Measurements from ENCODE around the gene GFRAL.

GFRAL gene

DNA sequence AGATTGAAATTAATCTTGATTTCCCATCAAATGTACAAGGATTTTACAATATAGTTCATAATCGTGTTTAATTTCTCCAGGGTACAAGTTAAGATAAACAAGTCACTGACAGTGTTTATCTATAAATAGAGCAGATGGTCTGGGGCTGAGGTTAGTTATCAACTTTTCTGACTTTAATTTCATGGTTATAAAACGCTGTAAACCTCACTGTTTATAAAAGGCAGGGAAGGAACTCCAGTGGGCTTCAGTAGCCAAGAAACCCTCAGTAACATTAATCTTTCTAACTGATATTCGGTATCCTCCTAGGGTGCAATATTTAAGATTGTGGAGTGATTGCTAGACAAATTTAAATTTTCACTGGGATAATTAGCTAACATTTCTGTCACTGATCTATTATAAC is 68.6 kb downstream of the GFRAL start:
- Histone ChIP-seq H3K79me1 (ENCODE audit: low read depth, low read length) (no peaks in the 10 kb centered on the region), H3K27me3 (ENCODE audit: control insufficient read depth in 3 of 3, insufficient read depth in 3 of 3, low read depth in 1 of 3, low read length in 3 of 3) (no peaks in the 10 kb centered on the region), H3K4me2 (ENCODE audit: insufficient read depth, low read length, poor library complexity, severe bottlenecking) (no peak overlapping the region), H2AK5ac (ENCODE audit: low read depth, low read length) (no peak overlapping the region), H3K9me3 (replicated peaks in 1 of 2; ENCODE audit: control insufficient read depth in 2 of 2, insufficient read depth in 1 of 2, low read depth in 1 of 2, low read length in 2 of 2) (no peaks in the 10 kb centered on the region), H4K91ac (ENCODE audit: low read depth, low read length, poor library complexity) (no peak overlapping the region), H2BK15ac (ENCODE audit: low read length) (no peak overlapping the region), H2BK120ac (ENCODE audit: low read depth, low read length) (no peak overlapping the region), H2BK12ac (ENCODE audit: low read length) (no peak overlapping the region), H3K23ac (ENCODE audit: low read depth, low read length, poor library complexity) (no peak overlapping the region), H3K9ac (ENCODE audit: low read depth, low read length, poor library complexity) (no peak overlapping the region), H3K36me3 (replicated peaks in 1 of 2; ENCODE audit: control insufficient read depth in 2 of 2, insufficient read depth in 2 of 2, low read length in 2 of 2) (no peaks in the 10 kb centered on the region), H3K4me3 (ENCODE audit: low read length in 2 of 2) (no peak overlapping the region), H2BK5ac (ENCODE audit: low read length) (no peak overlapping the region), H3K4me1 (ENCODE audit: control insufficient read depth in 2 of 2, insufficient read depth in 1 of 2, low read depth in 1 of 2, low read length in 2 of 2) (no peaks in the 10 kb centered on the region), H3K14ac (ENCODE audit: low read length) (no peak overlapping the region), H3K27ac (replicated peaks; ENCODE audit: low read length) (no peak overlapping the region), H2AFZ (ENCODE audit: low read length) (no peak overlapping the region), H3K18ac (ENCODE audit: low read length) (no peak overlapping the region), H3K4ac (ENCODE audit: low read length) (no peak overlapping the region), H4K8ac (ENCODE audit: low read depth, low read length) (no peak overlapping the region)
- whole genome bisulfite sequencing, 2 donors (ENCODE audit: extremely low coverage in 2 of 2, insufficient read length in 2 of 2, insufficient replicate concordance in 1 of 2) = no CpG with 5 or more reads among the region's 3 CpGs
- no peak for DNase-seq (ENCODE audit: low spot score)

DNA sequence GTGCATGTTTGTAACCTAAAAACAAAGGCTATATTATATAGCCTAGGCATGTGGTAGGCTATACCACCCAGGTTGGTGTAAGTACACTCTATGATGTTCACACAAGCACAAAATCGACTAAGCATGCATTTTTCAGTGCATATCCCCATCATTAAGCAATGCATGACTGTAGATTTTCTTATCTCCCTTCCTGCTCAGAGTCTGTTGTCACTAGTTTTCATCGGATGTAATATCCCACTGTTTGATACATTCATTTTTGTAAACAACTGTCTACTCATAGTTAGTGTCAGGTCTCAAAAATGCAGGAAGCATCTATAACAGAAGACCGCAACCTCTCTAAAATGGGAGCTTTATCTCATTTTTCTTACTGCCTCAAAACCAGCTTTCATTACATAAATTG is 70.7 kb downstream of the GFRAL start:
- Histone ChIP-seq H3K4me3 (ENCODE audit: low read length in 2 of 2) (no peak overlapping the region), H3K4me2 (ENCODE audit: insufficient read depth, low read length, poor library complexity, severe bottlenecking) (no peak overlapping the region), H3K23ac (ENCODE audit: low read depth, low read length, poor library complexity) (no peak overlapping the region), H4K8ac (ENCODE audit: low read depth, low read length) (no peak overlapping the region), H2BK15ac (ENCODE audit: low read length) (no peak overlapping the region), H3K4ac (ENCODE audit: low read length) (no peak overlapping the region), H3K9me3 (replicated peaks in 1 of 2; ENCODE audit: control insufficient read depth in 2 of 2, insufficient read depth in 1 of 2, low read depth in 1 of 2, low read length in 2 of 2) (no peaks in the 10 kb centered on the region), H2BK120ac (ENCODE audit: low read depth, low read length) (no peak overlapping the region), H3K4me1 (ENCODE audit: control insufficient read depth in 2 of 2, insufficient read depth in 1 of 2, low read depth in 1 of 2, low read length in 2 of 2) (no peaks in the 10 kb centered on the region), H3K79me1 (ENCODE audit: low read depth, low read length) (no peaks in the 10 kb centered on the region), H3K14ac (ENCODE audit: low read length) (no peak overlapping the region), H3K36me3 (replicated peaks in 1 of 2; ENCODE audit: control insufficient read depth in 2 of 2, insufficient read depth in 2 of 2, low read length in 2 of 2) (no peaks in the 10 kb centered on the region), H2AK5ac (ENCODE audit: low read depth, low read length) (no peak overlapping the region), H3K9ac (ENCODE audit: low read depth, low read length, poor library complexity) (no peak overlapping the region), H3K18ac (ENCODE audit: low read length) (no peak overlapping the region), H3K27me3 (ENCODE audit: control insufficient read depth in 3 of 3, insufficient read depth in 3 of 3, low read depth in 1 of 3, low read length in 3 of 3) (no peaks in the 10 kb centered on the region), H2BK12ac (ENCODE audit: low read length) (no peak overlapping the region), H4K91ac (ENCODE audit: low read depth, low read length, poor library complexity) (no peak overlapping the region), H3K27ac (replicated peaks; ENCODE audit: low read length) (no peak overlapping the region), H2AFZ (ENCODE audit: low read length) (no peak overlapping the region), H2BK5ac (ENCODE audit: low read length) (no peak overlapping the region)
- DNase-seq (ENCODE audit: low spot score) = no peak
- WGBS, 2 donors (ENCODE audit: extremely low coverage in 2 of 2, insufficient read length in 2 of 2, insufficient replicate concordance in 1 of 2) = no CpG with 5 or more reads among the region's 3 CpGs

DNA sequence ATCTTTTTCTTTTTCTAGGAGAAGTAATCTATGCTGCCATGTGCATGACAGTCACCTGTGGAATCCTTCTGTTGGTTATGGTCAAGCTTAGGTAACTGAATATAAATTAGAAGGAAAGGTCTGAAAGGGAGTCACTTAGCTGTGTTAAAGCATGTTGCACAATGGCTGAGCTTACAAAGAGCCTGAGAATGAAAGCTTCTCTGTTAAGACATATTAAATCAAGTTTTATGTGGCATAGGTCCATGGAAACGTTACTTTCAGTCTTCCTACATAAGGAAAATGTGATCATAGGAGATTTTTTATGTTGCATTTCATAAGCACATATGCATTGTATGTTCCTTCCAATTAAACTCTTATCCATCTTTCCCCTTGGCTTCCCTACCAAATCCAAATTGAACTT is 72.1 kb downstream of the GFRAL start:
- no peak overlapping the region for H2BK120ac ChIP-seq (ENCODE audit: low read depth, low read length)
- no peak overlapping the region for H3K4ac ChIP-seq (ENCODE audit: low read length)
- no peaks in the 10 kb centered on the region for H3K36me3 ChIP-seq (replicated peaks in 1 of 2; ENCODE audit: control insufficient read depth in 2 of 2, insufficient read depth in 2 of 2, low read length in 2 of 2)
- H3K4me2 ChIP-seq (ENCODE audit: insufficient read depth, low read length, poor library complexity, severe bottlenecking) = no peak overlapping the region
- H3K4me3 ChIP-seq (ENCODE audit: low read length in 2 of 2) = no peak overlapping the region
- no peaks in the 10 kb centered on the region for H3K27me3 ChIP-seq (ENCODE audit: control insufficient read depth in 3 of 3, insufficient read depth in 3 of 3, low read depth in 1 of 3, low read length in 3 of 3)
- H2AK5ac ChIP-seq (ENCODE audit: low read depth, low read length) = no peak overlapping the region
- no peak for DNase-seq (ENCODE audit: low spot score)
- H3K4me1 ChIP-seq (ENCODE audit: control insufficient read depth in 2 of 2, insufficient read depth in 1 of 2, low read depth in 1 of 2, low read length in 2 of 2) = no peaks in the 10 kb centered on the region
- no peaks in the 10 kb centered on the region for H3K79me1 ChIP-seq (ENCODE audit: low read depth, low read length)
- no peaks in the 10 kb centered on the region for H3K9me3 ChIP-seq (replicated peaks in 1 of 2; ENCODE audit: control insufficient read depth in 2 of 2, insufficient read depth in 1 of 2, low read depth in 1 of 2, low read length in 2 of 2)
- no peak overlapping the region for H2BK12ac ChIP-seq (ENCODE audit: low read length)
- no peak overlapping the region for H3K27ac ChIP-seq (replicated peaks; ENCODE audit: low read length)
- no peak overlapping the region for H3K18ac ChIP-seq (ENCODE audit: low read length)
- H3K23ac ChIP-seq (ENCODE audit: low read depth, low read length, poor library complexity) = no peak overlapping the region
- H3K9ac ChIP-seq (ENCODE audit: low read depth, low read length, poor library complexity) = no peak overlapping the region
- no peak overlapping the region for H4K8ac ChIP-seq (ENCODE audit: low read depth, low read length)
- no peak overlapping the region for H2AFZ ChIP-seq (ENCODE audit: low read length)
- H2BK5ac ChIP-seq (ENCODE audit: low read length) = no peak overlapping the region
- H3K14ac ChIP-seq (ENCODE audit: low read length) = no peak overlapping the region
- no peak overlapping the region for H4K91ac ChIP-seq (ENCODE audit: low read depth, low read length, poor library complexity)
- H2BK15ac ChIP-seq (ENCODE audit: low read length) = no peak overlapping the region
- no CpG with 5 or more reads among the region's 1 CpG for WGBS, 2 donors (ENCODE audit: extremely low coverage in 2 of 2, insufficient read length in 2 of 2, insufficient replicate concordance in 1 of 2)

DNA sequence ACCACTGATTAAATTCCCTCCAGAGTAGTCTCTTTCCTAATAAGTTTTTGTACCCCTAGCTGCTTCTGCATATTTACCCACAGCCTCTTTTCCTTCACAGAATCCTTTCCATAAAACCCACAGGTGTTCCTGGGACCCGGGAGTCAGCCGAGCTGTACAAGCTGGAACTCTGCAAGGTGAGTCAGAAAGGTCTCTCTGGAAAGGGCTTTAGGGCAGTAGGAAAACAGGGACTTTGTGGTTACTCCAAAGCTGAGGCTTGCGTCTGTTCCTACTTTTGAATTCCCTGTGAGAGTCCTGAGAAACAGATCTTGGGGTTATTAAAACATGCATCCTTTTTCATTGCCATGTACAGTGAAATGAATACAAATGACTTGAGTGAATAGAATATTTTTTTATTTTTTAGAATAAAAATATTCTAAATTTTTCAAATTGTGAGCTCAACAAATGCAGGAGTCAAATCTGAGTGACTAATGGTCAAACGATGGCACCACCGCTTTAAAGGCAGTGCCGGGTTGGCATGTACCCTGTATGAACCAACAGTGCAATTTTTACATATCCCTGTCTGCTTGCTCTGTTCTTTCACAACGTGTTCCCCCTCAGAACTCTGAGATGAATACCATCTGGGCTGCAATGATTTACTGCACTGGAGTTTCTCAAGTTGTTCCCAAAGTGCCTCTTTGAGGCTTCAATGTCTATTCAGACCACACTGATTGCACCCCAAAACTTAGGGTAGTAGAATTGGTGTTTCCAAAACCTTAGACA is 78.4 kb downstream of the GFRAL start:
- no peak overlapping the region for H2BK5ac ChIP-seq (ENCODE audit: low read length)
- H2BK120ac ChIP-seq (ENCODE audit: low read depth, low read length) = no peak overlapping the region
- H3K9ac ChIP-seq (ENCODE audit: low read depth, low read length, poor library complexity) = no peak overlapping the region
- H3K9me3 ChIP-seq (replicated peaks in 1 of 2; ENCODE audit: control insufficient read depth in 2 of 2, insufficient read depth in 1 of 2, low read depth in 1 of 2, low read length in 2 of 2) = no peaks in the 10 kb centered on the region
- no peak for DNase-seq (ENCODE audit: low spot score)
- H4K91ac ChIP-seq (ENCODE audit: low read depth, low read length, poor library complexity) = no peak overlapping the region
- H3K18ac ChIP-seq (ENCODE audit: low read length) = no peak overlapping the region
- no peak overlapping the region for H2BK15ac ChIP-seq (ENCODE audit: low read length)
- no peaks in the 10 kb centered on the region for H3K4me1 ChIP-seq (ENCODE audit: control insufficient read depth in 2 of 2, insufficient read depth in 1 of 2, low read depth in 1 of 2, low read length in 2 of 2)
- no peak overlapping the region for H3K14ac ChIP-seq (ENCODE audit: low read length)
- H3K27ac ChIP-seq (replicated peaks; ENCODE audit: low read length) = no peak overlapping the region
- H3K4me2 ChIP-seq (ENCODE audit: insufficient read depth, low read length, poor library complexity, severe bottlenecking) = no peak overlapping the region
- no peak overlapping the region for H2AFZ ChIP-seq (ENCODE audit: low read length)
- H3K4me3 ChIP-seq (ENCODE audit: low read length in 2 of 2) = no peak overlapping the region
- H3K4ac ChIP-seq (ENCODE audit: low read length) = no peak overlapping the region
- no peak overlapping the region for H2BK12ac ChIP-seq (ENCODE audit: low read length)
- no peak overlapping the region for H2AK5ac ChIP-seq (ENCODE audit: low read depth, low read length)
- no peak overlapping the region for H4K8ac ChIP-seq (ENCODE audit: low read depth, low read length)
- H3K36me3 ChIP-seq (replicated peaks in 1 of 2; ENCODE audit: control insufficient read depth in 2 of 2, insufficient read depth in 2 of 2, low read length in 2 of 2) = no peaks in the 10 kb centered on the region
- no peaks in the 10 kb centered on the region for H3K27me3 ChIP-seq (ENCODE audit: control insufficient read depth in 3 of 3, insufficient read depth in 3 of 3, low read depth in 1 of 3, low read length in 3 of 3)
- no CpG with 5 or more reads among the region's 7 CpGs for WGBS, 2 donors (ENCODE audit: extremely low coverage in 2 of 2, insufficient read length in 2 of 2, insufficient replicate concordance in 1 of 2)
- no peak overlapping the region for H3K23ac ChIP-seq (ENCODE audit: low read depth, low read length, poor library complexity)
- no peaks in the 10 kb centered on the region for H3K79me1 ChIP-seq (ENCODE audit: low read depth, low read length)
